Spleen (tissue), 11 donors: ENCODE results near the gene ME2. TPM values are rescaled to one million over a fixed set of nuclear protein-coding genes. Genes with fewer than 3 reads are reported as not detected.
A peak's percentile ranks its signal among the peaks of the same experiment; 100 is the strongest.
"Not testable (repeated sequence)": the region's sequence is repeated elsewhere in the genome, so short reads cannot be mapped to it uniquely, and the experiment has no call there.

Source experiments
- DNase-seq: peaks from one replicate; pipeline ENCODE4 v3.0.0-alpha.2; 2020
- H3K27ac ChIP-seq, 8 donors: fragments of 200-600 bp; sonication (generic) in 7 of 8; 1 replicate in 4 of 8; 2 replicates in 4 of 8; pipeline versions ENCODE4 v1.5.0 to v1.8.0; 2016 to 2021; ENCODE audit warnings: inconsistent platforms in 4 of 8, mild to moderate bottlenecking in 4 of 8, moderate library complexity in 1 of 8
- H3K27me3 ChIP-seq, 7 donors: fragments of 200-600 bp; sonication (generic) in 6 of 7; replicated peaks in 1 of 7; 1 replicate in 4 of 7; 2 replicates in 3 of 7; pipeline versions ENCODE4 v1.5.0 to v1.8.0; 2016 to 2021; ENCODE audit warnings: inconsistent platforms in 3 of 7, mild to moderate bottlenecking in 1 of 7
- H3K36me3 ChIP-seq, 6 donors: fragments of 200-600 bp; sonication (generic) in 5 of 6; 1 replicate in 4 of 6; 2 replicates in 2 of 6; pipeline versions ENCODE4 v1.5.0 to v1.8.0; 2016 to 2021; ENCODE audit warnings: inconsistent platforms in 2 of 6
- H3K4me1 ChIP-seq, 6 donors: fragments of 200-600 bp; sonication (generic) in 5 of 6; 1 replicate in 3 of 6; 2 replicates in 3 of 6; pipeline versions ENCODE4 v1.5.0 to v1.8.0; 2016 to 2021; ENCODE audit warnings: inconsistent platforms in 3 of 6
- H3K4me3 ChIP-seq, 8 donors: fragments of 200-600 bp; sonication (generic) in 7 of 8; 1 replicate in 4 of 8; 2 replicates in 4 of 8; pipeline versions ENCODE4 v1.5.0 to v1.8.0; 2016 to 2021; ENCODE audit warnings: inconsistent platforms in 4 of 8, mild to moderate bottlenecking in 4 of 8, moderate library complexity in 2 of 8
- H3K9me3 ChIP-seq, 8 donors: fragments of 200-600 bp; sonication (generic) in 7 of 8; 1 replicate in 4 of 8; 2 replicates in 4 of 8; pipeline versions ENCODE4 v1.5.0 to v1.8.0; 2016 to 2021; ENCODE audit warnings: inconsistent platforms in 4 of 8
- POLR2A ChIP-seq, 3 donors: fragments of 450-650 bp; IDR thresholded peaks; one replicate each; pipeline ENCODE4 v1.5.1; 2017; ENCODE audit warnings: antibody characterized with exemption in 3 of 3, mild to moderate bottlenecking in 1 of 3
- POLR2AphosphoS5 ChIP-seq, 3 donors: sonication (generic); formaldehyde crosslinking; IDR thresholded peaks; one replicate each; pipeline ENCODE4 v1.5.1; 2017; ENCODE audit warnings: antibody characterized with exemption in 3 of 3
- WGBS, 5 donors: extraction: QIAGEN DNeasy Blood & Tissue Kit in 3 of 5; methylation state at CpG; one replicate each; pipeline versions ENCODE4 v1.1.5 to v1.1.7; 2013 to 2018; 5-methylcytosine and 5-hydroxymethylcytosine counted together
- intact Hi-C: fragments of 100-400 bp; cut with DNase I; formaldehyde crosslinking; loops from one replicate; pipeline ENCODE4 v1.15.0; 2023; ENCODE audit warnings: low total_unique reads
- polyA plus RNA-seq, 3 donors: library from polyadenylated mRNA; stranded (reverse); fragments of 200-250 nt; gene quantifications; one replicate each; pipeline ENCODE4 v1.2.1, GENCODE V29; 2013
- total RNA-seq, 7 donors: library from RNA; depleted of rRNA in 3 of 7; stranded (reverse); fragments of >200 nt in 3 of 7; fragmentation: NEBNext Ultra II Directional in 4 of 7; extraction: Animal tissue kit (Norgen Biotek cat#: 25700) in 4 of 7; gene quantifications; one replicate each; pipeline versions ENCODE4 v1.1.0 to v1.2.1, GENCODE V29; 2016 to 2021
- TF ChIP-seq, protein P1 (sequence below), 11 experiments: fragments of 200-600 bp in 7 of 11; fragments of 450-650 bp in 4 of 11; sonication (generic) in 4 of 11; IDR thresholded peaks in 8 of 11; conservative IDR thresholded peaks in 3 of 11; 1 replicate in 7 of 11; 2 replicates in 4 of 11; pipeline versions ENCODE4 v1.4.0 to v1.8.0; 2016 to 2021; ENCODE audit warnings: antibody characterized with exemption in 11 of 11, inconsistent platforms in 4 of 11, mild to moderate bottlenecking in 1 of 11
- donor health status: healthy with polysubstance abuse.
- donor health status: DM: no; HTN: no; CAD: no; lungs with moderate emphysema.
- donor health status: DM: no; HTN: no; CAD: no.
- donor health status: Bipolar disorder and iron deficiency.
- donor health status: healthy.
- donor health status: DM: no; HTN: no; CAD: no.
- donor health status: DM: yes; HTN: yes; CAD: no.

ME2 gene
- total and polyA plus RNA-seq, 10 donors, result 25.9 to 179 (median 95.6) TPM

DNA sequence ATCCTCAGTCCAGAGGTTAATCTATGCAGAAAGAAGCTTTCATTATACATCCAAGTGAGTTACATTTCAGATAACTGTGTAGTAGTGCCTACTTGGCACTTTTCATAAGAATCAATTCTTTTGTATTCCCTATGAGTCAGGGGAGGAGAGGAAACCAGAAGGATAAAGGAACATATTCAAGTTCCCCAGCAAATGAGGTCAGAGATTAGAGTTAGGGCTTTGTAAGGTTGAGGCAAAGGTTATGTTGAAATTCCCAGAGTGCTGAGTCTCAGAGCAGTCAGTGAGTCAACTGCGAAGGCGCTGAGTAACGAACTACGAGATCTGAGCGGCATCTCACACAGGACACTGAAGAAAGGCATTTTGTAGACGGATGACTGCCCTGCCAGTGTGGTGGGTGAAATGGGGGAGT lies 25.1 kb upstream of the ME2 start:
- H3K4me3 ChIP-seq, result no peak overlapping the region
- H3K36me3 ChIP-seq, result no peaks in the 10 kb centered on the region
- peaks cover 0 to 53% (median 8%) of the 10 kb centered on the region in 6 donors for H3K4me1 ChIP-seq
- TF ChIP-seq POLR2A (IDR thresholded peaks at IDR 0.05), result no peak
- TF ChIP-seq, protein P1, sequence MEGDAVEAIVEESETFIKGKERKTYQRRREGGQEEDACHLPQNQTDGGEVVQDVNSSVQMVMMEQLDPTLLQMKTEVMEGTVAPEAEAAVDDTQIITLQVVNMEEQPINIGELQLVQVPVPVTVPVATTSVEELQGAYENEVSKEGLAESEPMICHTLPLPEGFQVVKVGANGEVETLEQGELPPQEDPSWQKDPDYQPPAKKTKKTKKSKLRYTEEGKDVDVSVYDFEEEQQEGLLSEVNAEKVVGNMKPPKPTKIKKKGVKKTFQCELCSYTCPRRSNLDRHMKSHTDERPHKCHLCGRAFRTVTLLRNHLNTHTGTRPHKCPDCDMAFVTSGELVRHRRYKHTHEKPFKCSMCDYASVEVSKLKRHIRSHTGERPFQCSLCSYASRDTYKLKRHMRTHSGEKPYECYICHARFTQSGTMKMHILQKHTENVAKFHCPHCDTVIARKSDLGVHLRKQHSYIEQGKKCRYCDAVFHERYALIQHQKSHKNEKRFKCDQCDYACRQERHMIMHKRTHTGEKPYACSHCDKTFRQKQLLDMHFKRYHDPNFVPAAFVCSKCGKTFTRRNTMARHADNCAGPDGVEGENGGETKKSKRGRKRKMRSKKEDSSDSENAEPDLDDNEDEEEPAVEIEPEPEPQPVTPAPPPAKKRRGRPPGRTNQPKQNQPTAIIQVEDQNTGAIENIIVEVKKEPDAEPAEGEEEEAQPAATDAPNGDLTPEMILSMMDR (IDR thresholded peaks at IDR 0.05 in 8 of 11, conservative IDR thresholded peaks at IDR 0.05 in 3 of 11), result no peak
- peak in 1 of 3 donors; percentile 66 for TF ChIP-seq POLR2AphosphoS5 (IDR thresholded peaks at IDR 0.05)
- no peaks in the 10 kb centered on the region for H3K9me3 ChIP-seq
- 70 to 95% (median 89%) methylated on average over 6 of the region's 6 CpGs for WGBS, 5 donors
- H3K27ac ChIP-seq, result peak overlapping the region in 5 of 8 donors; percentile 55 to 82 (median 76)
- no peak for DNase-seq
- intact Hi-C loops, result no loop called here
- H3K27me3 ChIP-seq, result no peaks in the 10 kb centered on the region

GRCh38 chr18:50855976-50856757 lies 22.8 kb upstream of the ME2 start:
- intact Hi-C loops, result no loop called here
- H3K27ac ChIP-seq, result no peak overlapping the region
- TF ChIP-seq POLR2AphosphoS5 (IDR thresholded peaks at IDR 0.05), result no peak
- no peak for TF ChIP-seq POLR2A (IDR thresholded peaks at IDR 0.05)
- TF ChIP-seq, protein P1 (IDR thresholded peaks at IDR 0.05 in 8 of 11, conservative IDR thresholded peaks at IDR 0.05 in 3 of 11), result no peak
- peaks cover 0 to 32% (median 0%) of the 10 kb centered on the region in 6 donors for H3K4me1 ChIP-seq
- no peaks in the 10 kb centered on the region for H3K9me3 ChIP-seq
- no peak for DNase-seq
- WGBS, 5 donors, result 83 to 95% (median 94%) methylated on average over 13 of the region's 13 CpGs
- H3K4me3 ChIP-seq, result no peak overlapping the region
- no peaks in the 10 kb centered on the region for H3K36me3 ChIP-seq
- H3K27me3 ChIP-seq, result no peaks in the 10 kb centered on the region

DNA sequence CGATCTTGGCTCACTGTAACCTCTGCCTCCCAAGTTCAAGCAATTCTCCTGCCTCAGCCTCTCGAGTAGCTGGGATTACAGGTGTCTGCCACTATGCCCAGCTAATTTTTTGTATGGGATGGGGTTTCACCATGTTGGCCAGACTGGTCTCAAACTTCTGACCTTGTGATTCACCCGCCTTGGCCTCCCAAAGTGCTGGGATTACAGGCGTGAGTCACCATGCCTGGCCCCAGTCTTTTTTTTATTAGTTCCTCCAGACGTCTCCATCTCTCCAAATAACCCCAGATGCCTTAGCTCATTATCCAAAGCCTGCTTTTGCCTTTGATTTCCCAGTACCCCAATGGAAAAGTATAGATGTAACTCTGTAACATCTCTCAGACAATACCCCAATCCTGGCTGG lies 21.8 kb upstream of the ME2 start:
- intact Hi-C loops, H3K27me3 ChIP-seq, H3K36me3 ChIP-seq, H3K9me3 ChIP-seq, H3K4me3 ChIP-seq, H3K27ac ChIP-seq, DNase-seq: not testable (repeated sequence)
- peaks cover 0 to 42% (median 6%) of the 10 kb centered on the region in 6 donors for H3K4me1 ChIP-seq
- 56 to 85% (median 72%) methylated on average over 5 of the region's 5 CpGs for WGBS, 5 donors

- no peak for DNase-seq
- H3K27ac ChIP-seq, result no peak overlapping the region
- H3K27me3 ChIP-seq, result no peaks in the 10 kb centered on the region
- TF ChIP-seq, protein P1 (IDR thresholded peaks at IDR 0.05 in 8 of 11, conservative IDR thresholded peaks at IDR 0.05 in 3 of 11), result no peak
- no peak for TF ChIP-seq POLR2A (IDR thresholded peaks at IDR 0.05)
- no peak for TF ChIP-seq POLR2AphosphoS5 (IDR thresholded peaks at IDR 0.05)
- intact Hi-C loops, result no loop called here
- H3K36me3 ChIP-seq, result no peaks in the 10 kb centered on the region
- H3K4me1 ChIP-seq, result peaks cover 0 to 47% (median 11%) of the 10 kb centered on the region in 6 donors
- 83 to 94% (median 86%) methylated on average over 3 of the region's 3 CpGs for WGBS, 5 donors
- H3K9me3 ChIP-seq, result no peaks in the 10 kb centered on the region
- no peak overlapping the region for H3K4me3 ChIP-seq
Observed at GRCh38 chr18:50857694-50858093, 21.2 kb upstream of the ME2 start.
